Duodenal mucosa (tissue), 2 donors: Measurements from ENCODE around the gene NRBF2.

ENCODE experiments used
- H3K27ac ChIP-seq: one replicate; pipeline ENCODE4 v1.7.0; 2013; ENCODE audit warnings: low read depth, low read length
- H3K27me3 ChIP-seq, 2 donors: one replicate each; pipeline ENCODE4 v1.7.0; 2013; ENCODE audit warnings: low read length in 2 of 2, control low read depth in 1 of 2; ENCODE audit not compliant: insufficient read depth in 2 of 2, control insufficient read depth in 1 of 2
- H3K36me3 ChIP-seq, 2 donors: one replicate each; pipeline ENCODE4 v1.7.0; 2013; ENCODE audit warnings: low read length in 2 of 2, control low read depth in 1 of 2; ENCODE audit not compliant: insufficient read depth in 2 of 2, control insufficient read depth in 1 of 2
- H3K4me1 ChIP-seq, 2 donors: one replicate each; pipeline ENCODE4 v1.7.0; 2013; ENCODE audit warnings: low read length in 2 of 2, control low read depth in 1 of 2; ENCODE audit not compliant: insufficient read depth in 2 of 2, control insufficient read depth in 1 of 2
- H3K4me3 ChIP-seq, 2 donors: one replicate each; pipeline ENCODE4 v1.7.0; 2013; ENCODE audit warnings: low read length in 2 of 2, low read depth in 1 of 2
- H3K9ac ChIP-seq, 2 donors: one replicate each; pipeline ENCODE4 v1.7.0; 2013; ENCODE audit warnings: low read length in 2 of 2, low read depth in 1 of 2
- H3K9me3 ChIP-seq, 2 donors: one replicate each; pipeline ENCODE4 v1.7.0; 2013; ENCODE audit warnings: low read length in 2 of 2, control low read depth in 1 of 2; ENCODE audit not compliant: control insufficient read depth in 1 of 2

Gene NRBF2

GRCh38 chr10:63157845-63158624, 24.9 kb downstream of the NRBF2 start:
- no peak overlapping the region for H3K9ac ChIP-seq
- H3K4me1 ChIP-seq = peaks cover 0 to 6% of the 10 kb centered on the region in 2 donors
- H3K27ac ChIP-seq = no peak overlapping the region
- peaks cover 0 to 15% of the 10 kb centered on the region in 2 donors for H3K36me3 ChIP-seq
- no peak overlapping the region for H3K4me3 ChIP-seq
- H3K27me3 ChIP-seq = no peaks in the 10 kb centered on the region
- no peaks in the 10 kb centered on the region for H3K9me3 ChIP-seq

GRCh38 chr10:63161592-63161991, 28.5 kb downstream of the NRBF2 start:
- Histone ChIP-seq H3K9me3 (no peaks in the 10 kb centered on the region), H3K4me1 (no peaks in the 10 kb centered on the region), H3K4me3 (no peak overlapping the region), H3K36me3 (peaks cover 2 to 12% of the 10 kb centered on the region in 2 donors), H3K9ac (no peak overlapping the region), H3K27me3 (no peaks in the 10 kb centered on the region), H3K27ac (no peak overlapping the region)

GRCh38 chr10:63164166-63164623, 31.1 kb downstream of the NRBF2 start:
- H3K27me3 ChIP-seq = no peaks in the 10 kb centered on the region
- H3K4me1 ChIP-seq = no peaks in the 10 kb centered on the region
- no peak overlapping the region for H3K9ac ChIP-seq
- H3K9me3 ChIP-seq = no peaks in the 10 kb centered on the region
- no peak overlapping the region for H3K4me3 ChIP-seq
- H3K36me3 ChIP-seq = peaks cover 4 to 18% of the 10 kb centered on the region in 2 donors
- H3K27ac ChIP-seq = no peak overlapping the region

GRCh38 chr10:63165249-63165648, 32.1 kb downstream of the NRBF2 start:
- peaks cover 0 to 4% of the 10 kb centered on the region in 2 donors for H3K4me1 ChIP-seq
- no peak overlapping the region for H3K4me3 ChIP-seq

GRCh38 chr10:63166742-63167258, 33.7 kb downstream of the NRBF2 start:
- H3K4me3 ChIP-seq = no peak overlapping the region
- H3K36me3 ChIP-seq = peaks cover 15 to 39% of the 10 kb centered on the region in 2 donors
- no peaks in the 10 kb centered on the region for H3K27me3 ChIP-seq
- H3K9ac ChIP-seq = no peak overlapping the region
- H3K27ac ChIP-seq = no peak overlapping the region
- no peaks in the 10 kb centered on the region for H3K9me3 ChIP-seq
- H3K4me1 ChIP-seq = peaks cover 0 to 4% of the 10 kb centered on the region in 2 donors

More at GRCh38 chr10:63165249-63165648, 32.1 kb downstream of the NRBF2 start:
- Histone ChIP-seq H3K27me3 (no peaks in the 10 kb centered on the region), H3K9ac (no peak overlapping the region), H3K36me3 (peaks cover 11 to 28% of the 10 kb centered on the region in 2 donors), H3K9me3 (no peaks in the 10 kb centered on the region), H3K27ac (no peak overlapping the region)

GRCh38 chr10:63168821-63169462, 35.8 kb downstream of the NRBF2 start:
- no peaks in the 10 kb centered on the region for H3K9me3 ChIP-seq
- H3K4me3 ChIP-seq = no peak overlapping the region
- no peaks in the 10 kb centered on the region for H3K27me3 ChIP-seq
- H3K4me1 ChIP-seq = peaks cover 0 to 4% of the 10 kb centered on the region in 2 donors
- no peak overlapping the region for H3K9ac ChIP-seq
- H3K27ac ChIP-seq = no peak overlapping the region
- peaks cover 22 to 44% of the 10 kb centered on the region in 2 donors for H3K36me3 ChIP-seq

GRCh38 chr10:63169624-63170023, 36.5 kb downstream of the NRBF2 start:
- Histone ChIP-seq H3K36me3 (peaks cover 22 to 48% of the 10 kb centered on the region in 2 donors), H3K9me3 (no peaks in the 10 kb centered on the region), H3K4me1 (peaks cover 0 to 4% of the 10 kb centered on the region in 2 donors), H3K27ac (no peak overlapping the region), H3K27me3 (no peaks in the 10 kb centered on the region), H3K9ac (no peak overlapping the region), H3K4me3 (no peak overlapping the region)

- Histone ChIP-seq H3K9me3 (no peaks in the 10 kb centered on the region), H3K4me3 (no peak overlapping the region), H3K9ac (no peak overlapping the region), H3K27ac (no peak overlapping the region), H3K4me1 (peaks cover 0 to 4% of the 10 kb centered on the region in 2 donors), H3K27me3 (no peaks in the 10 kb centered on the region), H3K36me3 (peaks cover 34 to 57% of the 10 kb centered on the region in 2 donors)
Observed at GRCh38 chr10:63171255-63171855, 38.2 kb downstream of the NRBF2 start.

GRCh38 chr10:63171926-63172325, 38.8 kb downstream of the NRBF2 start:
- Histone ChIP-seq H3K9me3 (no peaks in the 10 kb centered on the region), H3K27ac (no peak overlapping the region), H3K27me3 (no peaks in the 10 kb centered on the region), H3K36me3 (peaks cover 34 to 58% of the 10 kb centered on the region in 2 donors), H3K9ac (no peak overlapping the region), H3K4me1 (peaks cover 0 to 4% of the 10 kb centered on the region in 2 donors), H3K4me3 (no peak overlapping the region)
